GM12891 (cell line): ENCODE measurements around the gene LAPTM5.

Experiments used
- POLR2A ChIP-seq: IDR thresholded peaks from 2 replicates; pipeline ENCODE4 v1.6.1; 2011; ENCODE audit warnings: low read depth, low read length, control low read depth
- POLR2AphosphoS5 ChIP-seq: IDR thresholded peaks from 2 replicates; pipeline ENCODE4 v1.6.1; 2011; ENCODE audit warnings: low read depth, low read length, control low read depth

- TF ChIP-seq POLR2AphosphoS5 (no peak), POLR2A (no peak)
These were observed 59.8 kb downstream of the LAPTM5 start for GRCh38 chr1:30697571-30698376.
